AG04449 (cell line): ENCODE measurements around the gene PRKAR1A.
"Not testable (repeated sequence)": the region's sequence is repeated elsewhere in the genome, so short reads cannot be mapped to it uniquely, and the experiment has no call there.

Source experiments
- CTCF ChIA-PET: fragments of 350-600 bp; formaldehyde crosslinking; extraction: SDS; loops from one replicate; lab custom pipeline; 2021; ENCODE audit warnings: antibody characterized with exemption; lab: Yijun Ruan, JAX
- POLR2A ChIA-PET: fragments of 400-600, 350-600 bp; formaldehyde crosslinking; extraction: SDS; loops from one replicate; lab custom pipeline; 2020; ENCODE audit warnings: antibody characterized with exemption, inconsistent platforms; lab: Yijun Ruan, JAX
- DNase-seq: peaks from one replicate; pipeline ENCODE4 v3.0.0-alpha.2; 2010; ENCODE audit warnings: low read depth, low spot score
- H3K4me3 ChIP-seq: 2 replicates; pipeline ENCODE4 v1.5.1; 2011; ENCODE audit warnings: low read depth, mild to moderate bottlenecking, control low read depth, low read length
- TF ChIP-seq, protein P1 (sequence below): IDR thresholded peaks from one replicate; pipeline ENCODE4 v1.5.1; 2011; ENCODE audit warnings: mild to moderate bottlenecking, moderate library complexity, low read length, control low read depth, inconsistent platforms; ENCODE audit not compliant: insufficient read depth; ENCODE audit errors: missing control alignments

Gene PRKAR1A

DNA sequence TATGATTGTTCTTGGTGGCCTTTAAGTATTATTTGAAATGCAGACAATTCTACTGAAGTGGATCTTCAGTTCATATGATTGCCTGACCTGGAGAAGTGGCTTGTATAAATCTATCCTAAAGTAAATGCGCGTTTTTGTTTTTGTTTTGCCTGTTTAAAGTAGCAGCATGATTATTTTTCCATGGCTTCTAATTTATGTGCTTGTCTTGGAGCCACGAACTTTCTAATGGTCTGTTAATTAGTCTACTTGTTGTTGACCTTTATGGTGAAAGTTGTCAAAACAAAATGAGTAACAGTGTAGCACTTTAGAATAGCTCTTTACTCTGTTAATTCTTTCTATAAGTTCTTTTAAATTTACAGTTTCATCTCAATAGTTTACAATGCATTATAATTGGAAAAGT is 1.7 kb downstream of the PRKAR1A start:
- TF ChIP-seq, protein P1, sequence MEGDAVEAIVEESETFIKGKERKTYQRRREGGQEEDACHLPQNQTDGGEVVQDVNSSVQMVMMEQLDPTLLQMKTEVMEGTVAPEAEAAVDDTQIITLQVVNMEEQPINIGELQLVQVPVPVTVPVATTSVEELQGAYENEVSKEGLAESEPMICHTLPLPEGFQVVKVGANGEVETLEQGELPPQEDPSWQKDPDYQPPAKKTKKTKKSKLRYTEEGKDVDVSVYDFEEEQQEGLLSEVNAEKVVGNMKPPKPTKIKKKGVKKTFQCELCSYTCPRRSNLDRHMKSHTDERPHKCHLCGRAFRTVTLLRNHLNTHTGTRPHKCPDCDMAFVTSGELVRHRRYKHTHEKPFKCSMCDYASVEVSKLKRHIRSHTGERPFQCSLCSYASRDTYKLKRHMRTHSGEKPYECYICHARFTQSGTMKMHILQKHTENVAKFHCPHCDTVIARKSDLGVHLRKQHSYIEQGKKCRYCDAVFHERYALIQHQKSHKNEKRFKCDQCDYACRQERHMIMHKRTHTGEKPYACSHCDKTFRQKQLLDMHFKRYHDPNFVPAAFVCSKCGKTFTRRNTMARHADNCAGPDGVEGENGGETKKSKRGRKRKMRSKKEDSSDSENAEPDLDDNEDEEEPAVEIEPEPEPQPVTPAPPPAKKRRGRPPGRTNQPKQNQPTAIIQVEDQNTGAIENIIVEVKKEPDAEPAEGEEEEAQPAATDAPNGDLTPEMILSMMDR = no peak
- ChIA-PET CTCF (interaction anchor here (0.8 kb wide), 1 partner anchor 243 kb away, joined by 3 read pairs; no protein-coding TSS in a partner anchor), POLR2A (no interaction called here)
- DNase-seq = no peak
- peak overlapping the region; percentile 87 for H3K4me3 ChIP-seq

DNA sequence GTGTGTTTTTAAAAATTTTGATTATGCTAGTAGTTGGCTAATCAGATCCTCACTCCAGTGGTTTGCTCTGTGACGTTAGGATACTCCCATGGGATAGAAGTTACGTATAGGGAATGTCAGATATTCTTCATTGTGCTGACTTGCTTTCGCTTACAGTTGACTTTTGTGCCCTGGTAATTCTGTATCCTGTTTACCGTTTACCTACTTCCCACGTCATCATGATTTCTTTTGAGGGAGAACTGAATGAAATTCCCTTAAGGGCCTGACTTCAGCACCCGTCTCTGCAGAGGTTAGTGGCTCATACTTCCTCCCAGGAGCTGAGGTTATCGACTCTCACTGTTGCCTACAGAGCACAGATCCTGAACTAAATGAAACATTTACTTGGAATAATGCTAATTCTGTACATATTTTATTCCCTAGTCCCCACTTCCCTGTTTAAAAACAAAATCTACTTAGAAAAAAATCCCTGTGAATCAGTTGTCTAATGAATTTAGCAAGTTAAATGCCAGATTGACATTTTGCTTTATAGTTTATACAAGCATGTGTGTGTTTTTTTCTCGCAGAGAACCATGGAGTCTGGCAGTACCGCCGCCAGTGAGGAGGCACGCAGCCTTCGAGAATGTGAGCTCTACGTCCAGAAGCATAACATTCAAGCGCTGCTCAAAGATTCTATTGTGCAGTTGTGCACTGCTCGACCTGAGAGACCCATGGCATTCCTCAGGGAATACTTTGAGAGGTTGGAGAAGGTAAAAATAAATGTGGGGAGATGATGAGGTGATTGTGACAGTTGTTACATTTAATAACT is 2.8 kb downstream of the PRKAR1A start:
- POLR2A ChIA-PET = no interaction called here
- H3K4me3 ChIP-seq = peak overlapping the region; percentile 1; the same call in 1 of the 2 replicates
- DNase-seq = no peak
- TF ChIP-seq, protein P1 = no peak
- CTCF ChIA-PET = interaction anchor here (0.9 kb wide), 1 partner anchor 53 kb away, joined by 3 read pairs; no protein-coding TSS in a partner anchor

DNA sequence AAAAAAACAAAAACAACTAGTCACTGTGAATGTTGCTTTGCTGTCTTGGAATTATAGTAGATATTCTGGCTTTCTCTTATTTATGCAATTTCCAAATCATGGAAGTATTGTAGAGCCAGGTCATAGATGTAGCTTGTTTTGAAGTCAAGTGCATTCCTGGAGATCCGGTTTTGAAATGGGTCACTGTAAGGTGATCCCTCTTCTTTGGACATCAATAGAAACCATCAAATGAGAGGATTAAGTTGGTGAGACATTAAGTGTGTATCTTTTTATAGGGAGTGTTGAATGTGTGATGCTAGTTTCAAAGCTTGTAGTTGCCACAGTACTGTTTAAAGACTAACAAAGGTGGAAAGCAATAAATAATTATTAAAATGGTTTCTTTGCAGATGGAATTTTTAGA is 4.5 kb downstream of the PRKAR1A start:
- ChIA-PET CTCF (interaction anchor here (1.3 to 2.1 kb wide), 2 partner anchors 17 to 51 kb away, joined by 3 to 7 read pairs; no protein-coding TSS in a partner anchor), POLR2A (no interaction called here)
- TF ChIP-seq, protein P1 = no peak
- no peak overlapping the region for H3K4me3 ChIP-seq
- no peak for DNase-seq

DNA sequence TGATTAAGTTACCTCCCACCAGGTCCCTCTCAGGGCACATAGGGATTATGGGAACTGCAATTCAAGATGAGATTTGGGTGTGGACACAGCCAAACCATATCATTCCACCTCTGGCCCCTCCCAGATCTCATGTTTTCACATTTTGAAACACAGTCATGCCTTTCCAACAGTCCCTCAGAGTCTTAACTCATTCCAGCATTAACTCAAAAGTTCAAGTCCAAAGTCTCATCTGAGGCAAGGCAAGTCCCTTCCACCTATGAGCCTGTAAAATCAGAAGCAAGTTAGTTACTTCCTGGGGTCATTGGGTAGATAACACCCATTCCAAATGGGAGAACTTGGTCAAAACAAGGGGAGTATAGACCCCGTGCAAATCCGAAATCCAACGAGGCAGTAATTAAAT is 5.4 kb downstream of the PRKAR1A start:
- DNase-seq, H3K4me3 ChIP-seq, POLR2A ChIA-PET: not testable (repeated sequence)
- CTCF ChIA-PET = interaction anchor here (1.3 to 2.1 kb wide), 2 partner anchors 16 to 52 kb away, joined by 3 to 7 read pairs; no protein-coding TSS in a partner anchor

DNA sequence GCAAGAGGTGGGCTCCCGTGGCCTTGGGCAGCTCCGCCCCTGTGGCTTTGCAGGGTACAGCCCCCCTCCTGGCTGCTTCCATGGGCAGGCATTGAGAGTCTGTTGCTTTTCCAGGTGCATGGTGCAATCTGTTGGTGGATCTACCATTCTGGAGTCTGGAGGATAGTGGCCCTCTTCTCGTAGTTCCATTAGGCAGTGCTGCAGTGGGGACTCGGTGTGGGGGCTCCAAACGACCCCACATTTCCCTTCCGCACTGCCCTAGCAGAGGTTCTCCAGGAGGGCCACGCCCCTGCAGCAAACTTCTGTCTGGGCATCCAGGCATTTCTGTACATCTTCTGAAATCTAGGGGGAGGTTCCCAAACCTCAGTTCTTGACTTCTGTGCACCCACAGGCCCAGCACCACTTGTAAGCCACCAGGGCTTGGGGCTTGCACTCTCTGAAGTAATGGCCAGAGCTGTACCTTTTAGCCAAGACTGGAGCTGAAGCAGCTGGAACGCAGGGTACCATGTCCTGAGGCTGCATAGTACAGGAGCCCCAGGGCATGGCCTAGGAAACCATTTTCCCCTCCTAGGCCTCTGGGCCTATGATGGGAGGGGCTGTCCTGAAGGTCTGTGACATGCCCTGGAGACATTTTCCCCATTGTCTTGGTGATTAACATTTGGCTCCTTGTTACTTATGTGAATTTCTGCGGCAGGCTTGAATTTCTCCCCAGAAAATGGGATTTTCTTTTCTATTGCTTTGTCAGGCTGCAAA is 6.0 kb downstream of the PRKAR1A start:
- POLR2A ChIA-PET = no interaction called here
- H3K4me3 ChIP-seq = no peak overlapping the region
- DNase-seq = no peak
- CTCF ChIA-PET = interaction anchor here (1.0 kb wide), 1 partner anchor 16 kb away, joined by 3 read pairs; no protein-coding TSS in a partner anchor
- TF ChIP-seq, protein P1 = no peak

DNA sequence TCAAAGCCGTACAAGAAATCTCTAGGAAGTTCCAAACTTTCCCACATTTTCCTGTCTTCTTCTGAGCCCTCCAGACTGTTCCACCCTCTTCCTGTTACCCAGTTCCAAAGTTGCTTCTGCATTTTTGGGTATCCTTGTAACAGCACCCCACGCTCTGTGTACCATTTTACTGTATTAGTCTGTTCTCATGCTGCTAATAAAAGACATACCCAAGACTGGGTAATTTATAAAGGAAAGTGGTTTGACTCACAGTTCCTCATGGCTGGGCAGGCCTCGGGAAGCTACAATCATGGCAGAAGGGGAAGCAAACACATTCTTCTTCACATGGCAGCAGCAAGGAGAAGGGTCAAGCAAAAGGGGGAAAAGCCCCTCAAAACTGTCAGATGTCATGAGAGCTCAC is 6.8 kb downstream of the PRKAR1A start:
- POLR2A ChIA-PET, H3K4me3 ChIP-seq, DNase-seq: not testable (repeated sequence)
- CTCF ChIA-PET = interaction anchor here (0.6 to 1.2 kb wide), 2 partner anchors 13 to 31 kb away, joined by 3 read pairs; no protein-coding TSS in a partner anchor

DNA sequence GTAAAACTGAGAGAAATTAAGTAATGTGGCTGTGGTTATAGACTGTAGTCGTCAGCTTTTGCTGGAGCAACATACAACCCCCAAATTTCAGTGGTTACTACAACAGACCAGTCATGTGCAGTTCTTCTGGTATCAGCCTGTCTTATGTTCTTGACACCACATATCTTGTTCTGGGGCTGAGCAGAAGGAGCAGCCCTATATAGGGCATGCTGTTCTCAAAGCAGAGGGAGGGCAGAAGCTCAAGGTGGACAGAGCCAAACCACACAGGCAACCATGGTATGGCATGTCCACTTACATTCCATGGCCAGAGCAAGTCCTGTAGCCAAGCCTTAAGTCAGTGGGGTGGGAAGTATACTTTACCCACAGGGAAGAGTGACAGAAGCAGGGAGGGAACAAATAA is 7.7 kb downstream of the PRKAR1A start:
- ChIA-PET CTCF (interaction anchor here (1.2 to 1.5 kb wide), 2 partner anchors 14 to 31 kb away, joined by 3 read pairs; no protein-coding TSS in a partner anchor), POLR2A (no interaction called here)
- DNase-seq = no peak
- TF ChIP-seq, protein P1 = no peak
- no peak overlapping the region for H3K4me3 ChIP-seq
